SU-DHL-6 (cell line): Measurements from ENCODE around the gene RPS6KA2.
"Not testable (repeated sequence)": the region's sequence is repeated elsewhere in the genome, so short reads cannot be mapped to it uniquely, and the experiment has no call there.

ENCODE experiments used
- H2AFZ ChIP-seq: fragments of 200-600 bp; sonication (generic); 2 replicates; pipeline ENCODE4 v1.6.1; 2014; ENCODE audit warnings: low read depth, mild to moderate bottlenecking, moderate library complexity, mixed read lengths, antibody characterized with exemption, low read length; ENCODE audit not compliant: severe bottlenecking
- H3F3A ChIP-seq: fragments of 200-600 bp; shearing (Covaris generic); 2 replicates; pipeline ENCODE4 v1.6.0; 2016; ENCODE audit warnings: antibody characterized with exemption, mild to moderate bottlenecking; ENCODE audit not compliant: insufficient read depth
- H3K27ac ChIP-seq: fragments of 200-600 bp; sonication (generic); 2 replicates; pipeline ENCODE4 v1.5.1; 2016; ENCODE audit warnings: low read depth, mild to moderate bottlenecking, low read length, moderate library complexity, mixed read lengths
- H3K27me3 ChIP-seq: fragments of 200-600 bp; sonication (generic), shearing (Covaris generic); 2 replicates; pipeline ENCODE4 v1.6.0; 2014; ENCODE audit warnings: mild to moderate bottlenecking, low read length
- H3K36me3 ChIP-seq: fragments of 200-600 bp; sonication (generic); 2 replicates; pipeline ENCODE4 v1.6.1; 2014; ENCODE audit warnings: mild to moderate bottlenecking, low read length, mixed read lengths
- H3K4me2 ChIP-seq: fragments of 300-600, 200-600 bp; shearing (Covaris generic), sonication (generic); 2 replicates; pipeline ENCODE4 v1.6.0; 2014; ENCODE audit warnings: low read length, low read depth, mild to moderate bottlenecking; ENCODE audit not compliant: poor library complexity, severe bottlenecking
- H3K4me3 ChIP-seq: fragments of 200-600 bp; sonication (generic); 2 replicates; pipeline ENCODE4 v1.5.1; 2014; ENCODE audit warnings: antibody characterized with exemption, low read length, mild to moderate bottlenecking, mixed read lengths; ENCODE audit not compliant: insufficient read depth, poor library complexity, severe bottlenecking
- H3K79me2 ChIP-seq: fragments of 200-600 bp; sonication (generic); 2 replicates; pipeline ENCODE4 v1.6.1; 2014; ENCODE audit warnings: mild to moderate bottlenecking, low read length, moderate library complexity; ENCODE audit not compliant: insufficient read depth
- H3K9ac ChIP-seq: fragments of 200-600 bp; sonication (generic); 2 replicates; pipeline ENCODE4 v1.7.0; 2014; ENCODE audit warnings: mild to moderate bottlenecking, low read length
- H3K9me2 ChIP-seq: fragments of 200-600 bp; sonication (generic); replicated peaks from 2 replicates; pipeline ENCODE4 v1.6.1; 2014; ENCODE audit warnings: low read length; ENCODE audit not compliant: insufficient read depth
- H3K9me3 ChIP-seq: fragments of 200-600 bp; sonication (generic); 2 replicates; pipeline ENCODE4 v1.6.1; 2014; ENCODE audit warnings: low read length, mixed read lengths; ENCODE audit not compliant: insufficient read depth
- H4K20me1 ChIP-seq: fragments of 200-600 bp; sonication (generic); 2 replicates; pipeline ENCODE4 v1.6.1; 2014; ENCODE audit warnings: low read depth, mild to moderate bottlenecking, antibody characterized with exemption, low read length, moderate library complexity, mixed read lengths
- CTCF ChIP-seq: fragments of 200-600 bp; sonication (generic); IDR thresholded peaks from one replicate; pipeline ENCODE4 v1.5.1; 2017; ENCODE audit warnings: antibody characterized with exemption, mild to moderate bottlenecking, low read length, moderate library complexity; ENCODE audit not compliant: insufficient read depth, poor library complexity, severe bottlenecking
- EZH2phosphoT487 ChIP-seq: fragments of 200-600 bp; sonication (generic), shearing (Covaris generic); conservative IDR thresholded peaks from 2 replicates; pipeline ENCODE4 v1.6.1; 2018; ENCODE audit warnings: mild to moderate bottlenecking, antibody characterized with exemption, low read length, moderate library complexity, mixed read lengths

RPS6KA2 gene

GRCh38 chr6:166365221-166365620 lies 261.8 kb downstream of the RPS6KA2 start:
- H3K9me3 ChIP-seq: no peaks in the 10 kb centered on the region
- no peak for TF ChIP-seq EZH2phosphoT487
- no peak for TF ChIP-seq CTCF
- H3K27ac ChIP-seq: no peak overlapping the region
- H2AFZ ChIP-seq: no peak overlapping the region
- H3K79me2 ChIP-seq: no peaks in the 10 kb centered on the region
- H3K9ac ChIP-seq: no peak overlapping the region
- no peaks in the 10 kb centered on the region for H4K20me1 ChIP-seq
- no peaks in the 10 kb centered on the region for H3K36me3 ChIP-seq
- no peaks in the 10 kb centered on the region for H3K27me3 ChIP-seq
- H3K4me3 ChIP-seq: no peak overlapping the region
- H3K9me2 ChIP-seq: no peaks in the 10 kb centered on the region
- no peaks in the 10 kb centered on the region for H3F3A ChIP-seq
- H3K4me2 ChIP-seq: no peak overlapping the region

- H3K79me2 ChIP-seq: no peaks in the 10 kb centered on the region
- H2AFZ ChIP-seq: no peak overlapping the region
- H3K4me2 ChIP-seq: no peak overlapping the region
- no peak overlapping the region for H3K9ac ChIP-seq
- H3K27me3 ChIP-seq: no peaks in the 10 kb centered on the region
- H3K9me3 ChIP-seq: no peaks in the 10 kb centered on the region
- H3K4me3 ChIP-seq: no peak overlapping the region
- H3K36me3 ChIP-seq: no peaks in the 10 kb centered on the region
- no peaks in the 10 kb centered on the region for H3F3A ChIP-seq
- H3K9me2 ChIP-seq: no peaks in the 10 kb centered on the region
- H3K27ac ChIP-seq: no peak overlapping the region
- no peaks in the 10 kb centered on the region for H4K20me1 ChIP-seq
- TF ChIP-seq CTCF (no peak), EZH2phosphoT487 (no peak)
Measured at GRCh38 chr6:166364456-166364855, 262.6 kb downstream of the RPS6KA2 start.

- not testable (repeated sequence) for H4K20me1 ChIP-seq, H3K27me3 ChIP-seq, H3K4me3 ChIP-seq, H2AFZ ChIP-seq, H3K79me2 ChIP-seq, H3K9me2 ChIP-seq, H3K36me3 ChIP-seq, H3K4me2 ChIP-seq, H3K9ac ChIP-seq, H3K9me3 ChIP-seq, H3K27ac ChIP-seq, H3F3A ChIP-seq
Measured at GRCh38 chr6:166362427-166362826, 264.6 kb downstream of the RPS6KA2 start.

GRCh38 chr6:166361077-166361429 lies 266.0 kb downstream of the RPS6KA2 start:
- Histone ChIP-seq H3K27me3 (no peaks in the 10 kb centered on the region), H3K4me2 (no peak overlapping the region), H3F3A (no peaks in the 10 kb centered on the region), H3K27ac (no peak overlapping the region), H4K20me1 (no peaks in the 10 kb centered on the region), H3K79me2 (no peaks in the 10 kb centered on the region), H2AFZ (no peak overlapping the region), H3K9ac (no peak overlapping the region), H3K9me2 (no peaks in the 10 kb centered on the region), H3K9me3 (no peaks in the 10 kb centered on the region), H3K4me3 (no peak overlapping the region), H3K36me3 (no peaks in the 10 kb centered on the region)
- TF ChIP-seq CTCF: no peak
- TF ChIP-seq EZH2phosphoT487: no peak
